Loucy (cell line): ENCODE data around the gene EPHA6.

Source experiments
- CTCF ChIP-seq: fragments of 200-600 bp; sonication (generic); conservative IDR thresholded peaks from 2 replicates; pipeline ENCODE4 v1.5.1; 2014; ENCODE audit warnings: mild to moderate bottlenecking, antibody characterized with exemption, low read length
- EZH2phosphoT487 ChIP-seq: fragments of 200-600 bp; IDR thresholded peaks from 2 replicates; pipeline ENCODE4 v1.6.1; 2018; ENCODE audit warnings: antibody characterized with exemption, mild to moderate bottlenecking, moderate library complexity, borderline replicate concordance

- no peak for TF ChIP-seq CTCF
- TF ChIP-seq EZH2phosphoT487: no peak
Measured at GRCh38 chr3:96806341-96806740, 8.1 kb upstream of the EPHA6 start.
